ENCODE measurements around the gene VAV3.

GRCh38 chr1:107936498-107937481, 28.2 kb downstream of the VAV3 start:
- TF ChIP-seq, protein P1, sequence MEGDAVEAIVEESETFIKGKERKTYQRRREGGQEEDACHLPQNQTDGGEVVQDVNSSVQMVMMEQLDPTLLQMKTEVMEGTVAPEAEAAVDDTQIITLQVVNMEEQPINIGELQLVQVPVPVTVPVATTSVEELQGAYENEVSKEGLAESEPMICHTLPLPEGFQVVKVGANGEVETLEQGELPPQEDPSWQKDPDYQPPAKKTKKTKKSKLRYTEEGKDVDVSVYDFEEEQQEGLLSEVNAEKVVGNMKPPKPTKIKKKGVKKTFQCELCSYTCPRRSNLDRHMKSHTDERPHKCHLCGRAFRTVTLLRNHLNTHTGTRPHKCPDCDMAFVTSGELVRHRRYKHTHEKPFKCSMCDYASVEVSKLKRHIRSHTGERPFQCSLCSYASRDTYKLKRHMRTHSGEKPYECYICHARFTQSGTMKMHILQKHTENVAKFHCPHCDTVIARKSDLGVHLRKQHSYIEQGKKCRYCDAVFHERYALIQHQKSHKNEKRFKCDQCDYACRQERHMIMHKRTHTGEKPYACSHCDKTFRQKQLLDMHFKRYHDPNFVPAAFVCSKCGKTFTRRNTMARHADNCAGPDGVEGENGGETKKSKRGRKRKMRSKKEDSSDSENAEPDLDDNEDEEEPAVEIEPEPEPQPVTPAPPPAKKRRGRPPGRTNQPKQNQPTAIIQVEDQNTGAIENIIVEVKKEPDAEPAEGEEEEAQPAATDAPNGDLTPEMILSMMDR (IDR thresholded peaks at IDR 0.05), result no peak
- no peak for TF ChIP-seq POLR2A (IDR thresholded peaks at IDR 0.05)

Data from heart left ventricle (tissue), 13 donors.